BLaER1 treated with 17β-estradiol and CSF1 and Interleukin-3, amounts not matched to agents 10 nM and 100 nM (cell line): ENCODE measurements around the gene SH3GLB1.

Source experiments
- H3K27ac ChIP-seq, 11 experiments: shearing (Covaris generic); formaldehyde crosslinking; 2 replicates each; pipeline ENCODE4 v1.8.1; 2022
- H3K27me3 ChIP-seq, 11 experiments: shearing (Covaris generic); formaldehyde crosslinking; 2 replicates each; pipeline ENCODE4 v1.8.1; 2022
- H3K36me3 ChIP-seq, 11 experiments: shearing (Covaris generic); formaldehyde crosslinking; 2 replicates each; pipeline ENCODE4 v1.8.1; 2022
- H3K4me1 ChIP-seq, 10 experiments: shearing (Covaris generic); formaldehyde crosslinking; 2 replicates each; pipeline ENCODE4 v1.8.1; 2022
- H3K4me2 ChIP-seq, 11 experiments: shearing (Covaris generic); formaldehyde crosslinking; 2 replicates each; pipeline ENCODE4 v1.8.1; 2022
- H3K4me3 ChIP-seq, 10 experiments: shearing (Covaris generic); formaldehyde crosslinking; 2 replicates each; pipeline ENCODE4 v1.8.1; 2022
- H3K9ac ChIP-seq, 11 experiments: shearing (Covaris generic); formaldehyde crosslinking; 2 replicates each; pipeline ENCODE4 v1.8.1; 2022
- H3K9me3 ChIP-seq, 11 experiments: shearing (Covaris generic); formaldehyde crosslinking; replicated peaks in 1 of 11; 2 replicates each; pipeline ENCODE4 v1.8.1; 2022
- H4K20me1 ChIP-seq, 11 experiments: shearing (Covaris generic); formaldehyde crosslinking; 2 replicates each; pipeline ENCODE4 v1.8.1; 2022
- Cebpa-rat ChIP-seq, 11 experiments: shearing (Covaris generic); IDR thresholded peaks; 2 replicates each; pipeline ENCODE4 v1.8.1; 2022

The SH3GLB1 gene

DNA sequence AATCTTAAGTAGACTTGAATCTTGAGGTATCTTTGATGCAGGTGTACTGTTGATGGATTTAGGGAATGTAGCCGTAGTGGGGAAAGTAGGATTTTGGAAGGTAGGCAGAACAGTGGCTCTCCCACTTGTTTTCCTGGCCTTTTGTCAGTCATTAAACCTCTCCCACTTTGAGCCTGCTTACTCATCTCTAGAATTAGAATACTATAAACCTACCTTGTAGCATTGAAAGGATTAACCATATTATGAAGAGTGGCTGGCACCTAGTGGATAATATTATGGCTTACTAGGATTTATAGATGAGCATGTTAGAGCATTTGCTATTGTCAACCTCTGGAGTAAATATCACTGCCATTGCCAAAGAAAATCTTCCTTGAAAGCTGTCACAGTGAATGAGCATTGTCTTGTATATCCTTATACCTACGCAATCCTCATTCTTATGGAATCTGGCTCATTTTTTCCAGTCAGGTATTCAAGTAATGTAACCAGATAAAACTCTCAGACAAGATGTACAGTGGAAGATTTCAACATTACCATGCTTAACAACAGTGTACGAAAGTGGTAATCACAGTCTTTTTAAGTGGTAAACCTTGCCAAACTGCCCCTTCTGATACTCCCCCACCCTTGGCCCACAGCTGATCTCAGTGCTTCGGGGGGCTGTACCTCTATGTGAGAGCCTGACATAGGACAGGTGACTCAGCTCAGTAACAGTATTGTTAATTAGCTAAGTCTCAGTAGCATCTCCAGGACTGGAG is 44.4 kb downstream of the SH3GLB1 start:
- no peak overlapping the region for H3K4me3 ChIP-seq
- H3K27me3 ChIP-seq: no peaks in the 10 kb centered on the region
- no peak overlapping the region for H3K4me2 ChIP-seq
- 0 out of 22 replicates have a peak overlapping the region, but pooled peaks of 1 of the 11 experiments have one; percentile 9 for H3K27ac ChIP-seq
- no peak overlapping the region for H3K9ac ChIP-seq
- TF ChIP-seq Cebpa-rat (IDR thresholded peaks at IDR 0.05): no peak
- H3K36me3 ChIP-seq: peaks cover 28 to 41% (median 36%) of the 10 kb centered on the region in 11 experiments; a peak in 21 of 22 replicates
- peaks cover 0 to 43% (median 0%) of the 10 kb centered on the region in 10 experiments; a peak in 7 of 20 replicates for H3K4me1 ChIP-seq
- H4K20me1 ChIP-seq: no peaks in the 10 kb centered on the region; a peak in 1 of 22 replicates
- no peaks in the 10 kb centered on the region for H3K9me3 ChIP-seq

DNA sequence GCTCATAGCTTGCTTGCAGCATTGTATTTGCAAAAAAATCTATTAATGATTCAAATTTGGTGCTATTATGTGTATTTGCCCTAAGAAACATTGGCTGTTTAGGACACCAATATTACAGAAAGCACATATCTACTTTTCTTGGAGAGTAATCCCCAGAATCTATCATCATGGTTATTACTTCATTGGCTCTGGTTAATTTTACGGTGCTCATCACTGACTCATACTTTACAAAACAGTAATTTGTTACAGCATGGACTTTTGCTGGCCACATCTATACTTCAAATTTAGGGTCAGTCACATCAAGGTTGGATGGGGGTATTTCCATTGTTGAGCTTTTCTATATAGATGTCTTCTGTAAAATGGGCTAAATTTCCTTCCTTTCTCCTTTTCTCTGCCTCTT is 45.7 kb downstream of the SH3GLB1 start:
- H4K20me1 ChIP-seq: no peaks in the 10 kb centered on the region; a peak in 1 of 22 replicates
- no peaks in the 10 kb centered on the region for H3K27me3 ChIP-seq
- peaks cover 17 to 28% (median 23%) of the 10 kb centered on the region in 11 experiments; a peak in 21 of 22 replicates for H3K36me3 ChIP-seq
- H3K4me1 ChIP-seq: peaks cover 0 to 55% (median 0%) of the 10 kb centered on the region in 10 experiments; a peak in 7 of 20 replicates
- H3K4me3 ChIP-seq: no peak overlapping the region
- H3K9me3 ChIP-seq: no peaks in the 10 kb centered on the region
- no peak for TF ChIP-seq Cebpa-rat (IDR thresholded peaks at IDR 0.05)
- no peak overlapping the region for H3K9ac ChIP-seq
- peak overlapping the region in 1 of 11 experiments; percentile 20; a peak in 1 of 22 replicates for H3K27ac ChIP-seq
- H3K4me2 ChIP-seq: no peak overlapping the region

DNA sequence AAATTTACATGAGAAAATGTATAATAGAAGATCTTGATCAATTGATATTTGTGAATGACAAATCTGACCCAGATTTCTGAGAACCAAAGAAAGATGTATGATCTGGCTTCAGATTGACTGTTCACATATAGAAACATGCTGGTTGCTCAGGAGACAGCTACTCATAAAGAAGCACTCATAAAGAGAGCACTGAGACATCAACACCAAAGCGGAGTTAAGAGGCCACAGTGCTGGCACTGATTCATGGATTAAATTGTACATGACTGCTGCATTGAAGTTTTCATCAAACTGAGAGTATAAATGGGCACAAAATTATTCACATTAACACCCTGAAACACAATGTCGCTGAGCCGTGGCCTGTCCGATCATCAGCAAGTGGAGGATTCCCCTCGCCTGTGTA is 46.2 kb downstream of the SH3GLB1 start:
- H4K20me1 ChIP-seq: no peaks in the 10 kb centered on the region
- H3K4me2 ChIP-seq: no peak overlapping the region

DNA sequence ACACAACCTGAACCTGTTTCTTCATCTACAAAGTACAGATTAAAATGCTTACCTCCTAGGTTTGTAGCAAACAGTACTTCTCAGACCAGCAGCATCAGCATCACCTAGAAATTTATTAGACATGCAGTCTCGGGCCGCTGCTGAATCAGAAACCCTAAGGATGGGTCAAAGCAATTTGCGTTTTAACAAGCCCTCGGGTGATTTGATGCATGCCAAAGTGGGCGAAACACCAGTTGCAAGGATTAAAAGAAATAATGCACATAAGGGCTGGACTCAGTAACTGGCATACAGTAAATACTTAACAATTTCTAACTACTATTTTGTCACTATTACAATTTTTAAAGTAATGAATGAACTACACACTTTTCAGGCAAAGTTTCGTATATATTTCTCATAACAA is 47.5 kb downstream of the SH3GLB1 start:
- H3K36me3 ChIP-seq: peaks cover 0 to 11% (median 6%) of the 10 kb centered on the region in 11 experiments; a peak in 8 of 22 replicates
- no peak overlapping the region for H3K4me2 ChIP-seq
- no peak overlapping the region for H3K9ac ChIP-seq
- peaks cover 0 to 66% (median 0%) of the 10 kb centered on the region in 10 experiments; a peak in 7 of 20 replicates for H3K4me1 ChIP-seq
- no peak overlapping the region for H3K4me3 ChIP-seq
- no peak overlapping the region for H3K27ac ChIP-seq
- no peak for TF ChIP-seq Cebpa-rat (IDR thresholded peaks at IDR 0.05)
- no peaks in the 10 kb centered on the region for H4K20me1 ChIP-seq
- no peaks in the 10 kb centered on the region for H3K9me3 ChIP-seq
- no peaks in the 10 kb centered on the region for H3K27me3 ChIP-seq

More for the DNA sequence above, 46.2 kb downstream of the SH3GLB1 start:
- peaks cover 0 to 60% (median 0%) of the 10 kb centered on the region in 10 experiments; a peak in 7 of 20 replicates for H3K4me1 ChIP-seq
- TF ChIP-seq Cebpa-rat (IDR thresholded peaks at IDR 0.05): no peak
- no peaks in the 10 kb centered on the region for H3K9me3 ChIP-seq
- H3K27me3 ChIP-seq: no peaks in the 10 kb centered on the region
- no peak overlapping the region for H3K9ac ChIP-seq
- H3K4me3 ChIP-seq: no peak overlapping the region
- H3K36me3 ChIP-seq: peaks cover 13 to 23% (median 19%) of the 10 kb centered on the region in 11 experiments; a peak in 20 of 22 replicates
- peak overlapping the region in 3 of 11 experiments; percentile 3 to 36 (median 20); a peak in 3 of 22 replicates for H3K27ac ChIP-seq

DNA sequence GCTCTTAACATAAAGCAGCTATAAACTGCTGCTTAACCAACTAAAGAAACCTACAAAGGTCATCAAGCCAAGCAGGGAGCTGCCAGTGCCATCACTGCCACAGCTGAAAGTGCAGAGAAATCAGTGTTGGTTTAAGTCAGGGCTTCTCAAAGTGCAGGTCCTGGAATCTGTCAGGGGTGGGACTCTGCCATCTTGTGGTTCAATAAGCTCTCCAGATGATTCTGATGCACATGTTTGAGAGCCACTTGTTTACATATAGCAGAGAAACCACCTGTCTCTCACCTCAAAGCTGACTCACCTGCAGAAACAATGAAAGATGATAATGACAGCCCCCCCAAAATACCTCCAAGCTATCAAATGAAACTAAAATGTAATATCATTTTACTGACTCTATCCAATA is 49.3 kb downstream of the SH3GLB1 start:
- Histone ChIP-seq H3K9ac (no peak overlapping the region), H4K20me1 (no peaks in the 10 kb centered on the region), H3K9me3 (no peaks in the 10 kb centered on the region), H3K27me3 (no peaks in the 10 kb centered on the region), H3K4me2 (peak overlapping the region in 3 of 11 experiments; percentile 1 to 15 (median 5); a peak in 3 of 22 replicates), H3K4me1 (peaks cover 0 to 66% (median 0%) of the 10 kb centered on the region in 10 experiments; a peak in 7 of 20 replicates), H3K36me3 (no peaks in the 10 kb centered on the region), H3K27ac (peak overlapping the region in 2 of 11 experiments; percentile 6 to 11; a peak in 1 of 22 replicates), H3K4me3 (no peak overlapping the region)
- TF ChIP-seq Cebpa-rat (IDR thresholded peaks at IDR 0.05): no peak

DNA sequence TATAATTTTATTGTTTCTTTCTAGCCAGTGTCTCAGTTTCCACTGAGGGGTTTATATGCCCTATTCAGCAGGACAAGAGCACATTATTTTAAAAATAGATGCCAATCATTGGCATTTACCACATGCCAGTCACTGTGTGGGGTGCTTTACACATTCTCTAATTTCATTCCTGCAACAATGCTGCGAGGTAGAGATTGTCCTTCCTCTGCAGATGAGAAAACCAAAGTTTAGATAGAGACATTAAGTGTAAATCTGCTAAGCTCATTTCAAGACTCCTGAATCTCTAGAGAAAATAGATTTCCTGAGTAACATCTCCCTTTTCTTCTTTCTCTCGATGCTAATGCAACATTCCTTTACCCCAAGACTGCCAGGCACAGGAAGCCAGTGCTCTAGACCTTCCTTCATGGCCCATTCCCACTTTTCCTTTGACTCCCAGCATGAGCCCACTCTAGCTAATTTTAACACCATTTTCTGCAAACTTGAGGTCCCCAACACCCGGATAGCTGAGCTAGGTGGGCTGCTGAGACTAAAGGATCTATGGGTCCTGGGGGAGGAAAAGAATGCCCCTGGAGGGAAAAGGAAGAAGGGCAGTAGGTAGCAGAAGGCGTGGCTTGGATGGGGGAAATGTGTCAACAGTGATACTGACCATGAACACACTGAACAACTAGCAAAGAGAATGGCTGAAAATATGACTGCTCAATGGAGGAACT is 50.0 kb downstream of the SH3GLB1 start:
- Histone ChIP-seq H3K27me3 (no peaks in the 10 kb centered on the region), H3K4me3 (no peak overlapping the region), H3K27ac (peak overlapping the region in 2 of 11 experiments; percentile 1 to 18; a peak in 2 of 22 replicates), H3K4me2 (peak overlapping the region in 4 of 11 experiments; percentile 18 to 43 (median 34); a peak in 7 of 22 replicates), H3K9ac (no peak overlapping the region), H4K20me1 (no peaks in the 10 kb centered on the region), H3K9me3 (no peaks in the 10 kb centered on the region), H3K36me3 (no peaks in the 10 kb centered on the region), H3K4me1 (peaks cover 0 to 60% (median 0%) of the 10 kb centered on the region in 10 experiments; a peak in 7 of 20 replicates)
- no peak for TF ChIP-seq Cebpa-rat (IDR thresholded peaks at IDR 0.05)

DNA sequence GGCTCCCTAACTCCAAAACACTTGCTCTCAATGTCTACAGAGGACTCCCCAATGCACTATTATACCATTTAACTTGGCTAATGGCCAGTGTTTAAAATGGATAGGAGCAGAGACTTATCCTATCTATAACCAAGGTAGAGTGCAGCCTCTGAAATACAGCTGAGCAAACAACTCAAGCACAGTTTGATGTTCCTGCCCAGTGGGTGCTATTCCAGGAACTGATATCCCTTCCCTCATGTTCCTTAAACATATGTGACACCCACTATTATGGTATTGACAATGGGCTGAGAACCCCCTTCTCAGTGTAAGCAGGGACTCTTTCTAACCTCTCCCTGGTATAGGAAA is 51.7 kb downstream of the SH3GLB1 start:
- Histone ChIP-seq H3K4me1 (peaks cover 0 to 51% (median 0%) of the 10 kb centered on the region in 10 experiments; a peak in 7 of 20 replicates), H3K9ac (no peak overlapping the region), H3K9me3 (peaks cover 0 to 10% (median 0%) of the 10 kb centered on the region in 11 experiments; a peak in 3 of 22 replicates), H3K27me3 (no peaks in the 10 kb centered on the region), H3K4me2 (peak overlapping the region in 2 of 11 experiments; percentile 13 to 38; a peak in 3 of 22 replicates), H3K36me3 (no peaks in the 10 kb centered on the region), H4K20me1 (no peaks in the 10 kb centered on the region), H3K4me3 (no peak overlapping the region), H3K27ac (no peak overlapping the region)
- no peak for TF ChIP-seq Cebpa-rat (IDR thresholded peaks at IDR 0.05)

DNA sequence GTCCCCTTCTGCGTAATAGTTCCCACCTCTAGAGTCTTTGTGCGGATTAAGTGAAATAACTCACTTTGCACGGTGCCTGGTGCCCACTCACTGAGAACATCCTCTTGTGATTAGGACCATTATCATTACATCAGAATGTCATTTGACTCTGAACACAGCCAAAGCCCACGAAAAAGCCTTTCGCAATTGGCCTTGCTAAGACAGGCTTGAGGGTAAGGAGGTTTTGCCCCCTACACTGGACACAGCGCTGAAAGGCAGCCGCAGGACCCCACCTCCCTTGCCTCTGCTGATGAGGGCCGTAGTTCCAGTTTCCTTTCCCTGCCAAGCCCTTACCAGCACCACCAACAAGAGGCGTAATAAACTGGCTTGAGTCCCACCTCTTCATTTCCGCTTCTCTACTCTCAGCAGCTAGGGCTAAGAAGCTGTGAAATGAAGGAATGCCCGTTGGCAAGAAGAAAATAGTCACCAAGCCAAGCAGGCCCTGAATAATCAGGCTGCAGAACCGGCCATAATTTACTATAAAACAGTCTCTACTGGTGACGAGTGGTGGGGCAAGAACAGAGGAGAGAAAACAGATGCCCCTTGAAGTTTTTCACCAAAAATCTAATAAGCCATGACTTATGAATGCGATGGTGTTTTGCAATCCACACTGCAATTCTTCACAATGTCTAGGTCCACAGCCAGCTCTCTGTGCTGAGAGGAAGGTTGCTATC is 53.1 kb downstream of the SH3GLB1 start:
- no peak for TF ChIP-seq Cebpa-rat (IDR thresholded peaks at IDR 0.05)
- Histone ChIP-seq H3K27ac (peak overlapping the region in 2 of 11 experiments; percentile 30; a peak in 1 of 22 replicates), H3K9me3 (peaks cover 0 to 10% (median 0%) of the 10 kb centered on the region in 11 experiments; a peak in 3 of 22 replicates), H4K20me1 (no peaks in the 10 kb centered on the region), H3K4me3 (no peak overlapping the region), H3K27me3 (no peaks in the 10 kb centered on the region), H3K4me1 (peaks cover 0 to 53% (median 6%) of the 10 kb centered on the region in 10 experiments; a peak in 9 of 20 replicates), H3K36me3 (no peaks in the 10 kb centered on the region), H3K4me2 (peak overlapping the region in 3 of 11 experiments; percentile 13 to 23 (median 17); a peak in 1 of 22 replicates), H3K9ac (no peak overlapping the region)
